ENCODE data around the gene PGD.

PGD gene

DNA sequence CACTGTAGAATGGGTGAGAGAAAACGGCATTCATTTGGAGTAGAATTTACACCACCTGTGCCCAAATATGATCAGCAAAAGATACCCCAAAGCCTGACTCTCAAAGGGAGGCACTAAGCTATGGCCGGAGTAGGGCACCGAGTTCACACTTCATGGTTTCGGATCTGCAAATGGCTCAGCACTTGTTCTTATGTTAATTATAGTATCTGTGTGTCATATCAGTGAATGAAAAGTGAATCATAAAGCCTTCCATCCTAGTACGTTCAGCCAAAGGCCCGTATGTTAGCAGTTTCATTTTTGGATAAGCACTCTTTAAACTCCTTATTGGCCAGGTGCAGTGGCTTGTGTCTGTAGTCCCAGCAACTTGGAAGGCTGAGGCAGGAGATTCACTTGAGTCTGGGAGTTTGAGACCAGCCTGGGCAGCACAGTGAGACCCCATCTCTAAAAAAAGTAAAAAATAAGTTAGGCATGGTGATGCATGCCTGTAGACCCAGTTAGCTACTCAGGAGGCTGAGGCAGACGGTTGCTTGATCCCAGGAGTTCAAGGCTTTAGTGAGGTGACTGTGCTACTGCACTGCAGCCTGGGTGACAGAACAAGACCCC is 46.0 kb downstream of the PGD start:
- Histone ChIP-seq H3K4me3 (ENCODE audit: low read length) (no peak overlapping the region), H3K4me1 (ENCODE audit: low read length) (peaks cover 4% of the 10 kb centered on the region)

DNA sequence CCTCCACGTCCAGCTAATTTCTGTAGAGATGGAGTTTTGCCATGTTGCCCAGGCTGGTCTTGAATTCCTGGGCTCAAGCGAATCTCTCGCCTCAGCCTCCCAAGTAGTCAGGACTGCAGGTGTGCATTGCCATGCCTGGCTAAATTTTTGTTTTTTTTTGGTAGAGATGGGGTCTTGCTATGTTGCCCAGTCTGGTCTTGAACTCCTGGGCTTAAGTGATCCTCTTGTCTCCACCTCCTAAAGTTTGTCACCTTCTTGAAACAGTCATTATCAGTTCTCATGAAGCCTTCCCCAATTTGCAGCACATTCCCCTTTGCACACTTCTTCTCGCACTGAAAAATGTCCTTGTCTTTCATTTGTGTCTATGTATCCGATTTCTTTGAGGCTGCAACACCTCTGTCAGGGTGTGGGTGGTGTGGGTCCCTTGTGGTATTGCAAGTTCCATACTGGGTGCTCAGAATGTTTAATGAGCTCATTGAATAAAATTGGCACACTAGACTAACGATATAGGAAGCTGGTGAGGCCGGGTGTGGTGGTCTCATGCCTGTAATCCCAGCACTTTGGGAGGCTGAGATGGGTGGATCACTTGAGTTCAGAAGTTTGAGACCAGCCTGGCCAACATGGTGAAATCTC is 48.0 kb downstream of the PGD start:
- no peak for TF ChIP-seq EZH2phosphoT487 (IDR thresholded peaks at IDR 0.05; ENCODE audit: low read depth)
- TF ChIP-seq, protein P1, sequence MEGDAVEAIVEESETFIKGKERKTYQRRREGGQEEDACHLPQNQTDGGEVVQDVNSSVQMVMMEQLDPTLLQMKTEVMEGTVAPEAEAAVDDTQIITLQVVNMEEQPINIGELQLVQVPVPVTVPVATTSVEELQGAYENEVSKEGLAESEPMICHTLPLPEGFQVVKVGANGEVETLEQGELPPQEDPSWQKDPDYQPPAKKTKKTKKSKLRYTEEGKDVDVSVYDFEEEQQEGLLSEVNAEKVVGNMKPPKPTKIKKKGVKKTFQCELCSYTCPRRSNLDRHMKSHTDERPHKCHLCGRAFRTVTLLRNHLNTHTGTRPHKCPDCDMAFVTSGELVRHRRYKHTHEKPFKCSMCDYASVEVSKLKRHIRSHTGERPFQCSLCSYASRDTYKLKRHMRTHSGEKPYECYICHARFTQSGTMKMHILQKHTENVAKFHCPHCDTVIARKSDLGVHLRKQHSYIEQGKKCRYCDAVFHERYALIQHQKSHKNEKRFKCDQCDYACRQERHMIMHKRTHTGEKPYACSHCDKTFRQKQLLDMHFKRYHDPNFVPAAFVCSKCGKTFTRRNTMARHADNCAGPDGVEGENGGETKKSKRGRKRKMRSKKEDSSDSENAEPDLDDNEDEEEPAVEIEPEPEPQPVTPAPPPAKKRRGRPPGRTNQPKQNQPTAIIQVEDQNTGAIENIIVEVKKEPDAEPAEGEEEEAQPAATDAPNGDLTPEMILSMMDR (IDR thresholded peaks at IDR 0.05; ENCODE audit: low read depth, low read length): no peak
- Histone ChIP-seq H3K79me2 (ENCODE audit: low read length) (no peaks in the 10 kb centered on the region), H3K4me2 (ENCODE audit: low read length) (no peak overlapping the region), H3K9ac (ENCODE audit: low read length) (no peak overlapping the region), H3K36me3 (replicated peaks; ENCODE audit: low read depth, low read length) (no peaks in the 10 kb centered on the region), H3K9me3 (ENCODE audit: insufficient read depth, low read length) (no peaks in the 10 kb centered on the region), H3K4me1 (ENCODE audit: low read length) (peaks cover 4% of the 10 kb centered on the region), H2AFZ (ENCODE audit: low read depth, low read length) (no peak overlapping the region), H3K4me3 (ENCODE audit: low read length) (no peak overlapping the region), H4K20me1 (ENCODE audit: insufficient read depth, low read length) (no peaks in the 10 kb centered on the region), H3K27me3 (ENCODE audit: low read depth, low read length) (no peaks in the 10 kb centered on the region), H3K27ac (ENCODE audit: low read length) (no peak overlapping the region)

More for the DNA sequence above, 46.0 kb downstream of the PGD start:
- H3K36me3 ChIP-seq (replicated peaks; ENCODE audit: low read depth, low read length): no peaks in the 10 kb centered on the region
- no peaks in the 10 kb centered on the region for H4K20me1 ChIP-seq (ENCODE audit: insufficient read depth, low read length)
- TF ChIP-seq, protein P1 (IDR thresholded peaks at IDR 0.05; ENCODE audit: low read depth, low read length): no peak
- no peak for TF ChIP-seq EZH2phosphoT487 (IDR thresholded peaks at IDR 0.05; ENCODE audit: low read depth)
- H3K27ac ChIP-seq (ENCODE audit: low read length): no peak overlapping the region
- no peaks in the 10 kb centered on the region for H3K79me2 ChIP-seq (ENCODE audit: low read length)
- H3K9me3 ChIP-seq (ENCODE audit: insufficient read depth, low read length): no peaks in the 10 kb centered on the region
- no peaks in the 10 kb centered on the region for H3K27me3 ChIP-seq (ENCODE audit: low read depth, low read length)
- H3K9ac ChIP-seq (ENCODE audit: low read length): no peak overlapping the region
- no peak overlapping the region for H3K4me2 ChIP-seq (ENCODE audit: low read length)
- no peak overlapping the region for H2AFZ ChIP-seq (ENCODE audit: low read depth, low read length)

DNA sequence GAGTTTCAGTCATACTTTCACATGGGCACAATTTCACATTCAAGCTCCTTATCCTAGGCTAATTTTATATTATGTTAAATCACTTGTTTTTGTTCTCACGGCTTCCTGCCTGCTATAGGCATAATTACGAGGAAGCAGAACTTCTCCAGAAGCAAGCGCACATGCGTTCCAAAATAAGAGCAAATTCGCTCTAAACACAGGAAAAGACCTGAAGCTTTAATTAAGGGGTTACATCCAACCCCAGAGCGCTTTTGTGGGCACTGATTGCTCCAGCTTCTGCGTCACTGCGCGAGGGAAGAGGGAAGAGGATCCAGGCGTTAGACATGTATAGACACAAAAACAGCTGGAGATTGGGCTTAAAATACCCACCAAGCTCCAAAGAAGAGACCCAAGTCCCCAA is 50.9 kb downstream of the PGD start, which contains the start of gene CORT:
Gene CORT (plus strand): TSS at position 281 of the 400 bp plus-strand sequence. CDS start 193 bp downstream, outside the sequence.
- H2AFZ ChIP-seq (ENCODE audit: low read depth, low read length): no peak within 1 kb of the TSS
- no peak within 1 kb of the TSS for H3K9ac ChIP-seq (ENCODE audit: low read length)
- 0 out of 2 replicates have a peak, but pooled peaks cover under 1% of the 10 kb centered on the region for H3K4me1 ChIP-seq (ENCODE audit: low read length)
- H3K4me3 ChIP-seq (ENCODE audit: low read length): no peak within 1 kb of the TSS
- no peaks in the 10 kb centered on the region for H3K36me3 ChIP-seq (replicated peaks; ENCODE audit: low read depth, low read length)
- no peaks in the 10 kb centered on the region for H3K27me3 ChIP-seq (ENCODE audit: low read depth, low read length)
- H4K20me1 ChIP-seq (ENCODE audit: insufficient read depth, low read length): no peaks in the 10 kb centered on the region
- no peaks in the 10 kb centered on the region for H3K79me2 ChIP-seq (ENCODE audit: low read length)
- no peak for TF ChIP-seq EZH2phosphoT487 (IDR thresholded peaks at IDR 0.05; ENCODE audit: low read depth)
- TF ChIP-seq, protein P1 (IDR thresholded peaks at IDR 0.05; ENCODE audit: low read depth, low read length): no peak
- no peaks in the 10 kb centered on the region for H3K9me3 ChIP-seq (ENCODE audit: insufficient read depth, low read length)
- H3K27ac ChIP-seq (ENCODE audit: low read length): no peak within 1 kb of the TSS
- no peak within 1 kb of the TSS for H3K4me2 ChIP-seq (ENCODE audit: low read length)

DNA sequence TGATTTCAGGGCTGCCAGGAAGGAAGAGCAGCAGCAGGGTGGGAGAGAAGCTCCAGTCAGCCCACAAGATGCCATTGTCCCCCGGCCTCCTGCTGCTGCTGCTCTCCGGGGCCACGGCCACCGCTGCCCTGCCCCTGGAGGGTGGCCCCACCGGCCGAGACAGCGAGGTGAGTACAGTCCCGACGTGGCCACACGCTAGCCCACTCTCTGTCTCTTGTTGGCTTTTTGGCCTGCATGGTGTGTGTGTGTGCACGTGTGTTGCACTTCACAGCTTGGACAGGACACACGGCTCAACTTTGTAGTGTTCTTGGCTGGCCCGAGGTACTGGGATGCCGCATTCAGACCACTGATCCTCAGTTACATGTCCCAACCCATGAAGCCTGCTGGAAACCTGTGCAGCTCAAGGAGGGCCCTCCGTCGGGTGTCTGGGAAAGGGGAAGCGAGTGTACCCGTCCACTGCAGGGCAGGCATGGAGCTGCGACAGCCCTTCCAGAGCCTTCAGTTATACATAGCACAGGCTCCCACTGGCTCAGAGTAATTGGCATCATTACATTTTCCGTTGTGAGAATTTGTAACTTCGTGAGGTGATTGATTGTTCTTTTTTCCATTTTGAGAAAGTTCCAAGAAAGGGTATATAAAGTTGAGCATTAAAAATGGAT is 51.4 kb downstream of the PGD start:
- H3K9me3 ChIP-seq (ENCODE audit: insufficient read depth, low read length): no peaks in the 10 kb centered on the region
- no peak overlapping the region for H3K27ac ChIP-seq (ENCODE audit: low read length)
- no peaks in the 10 kb centered on the region for H3K27me3 ChIP-seq (ENCODE audit: low read depth, low read length)
- H2AFZ ChIP-seq (ENCODE audit: low read depth, low read length): no peak overlapping the region
- TF ChIP-seq, protein P1 (IDR thresholded peaks at IDR 0.05; ENCODE audit: low read depth, low read length): no peak
- no peak for TF ChIP-seq EZH2phosphoT487 (IDR thresholded peaks at IDR 0.05; ENCODE audit: low read depth)
- no peak overlapping the region for H3K9ac ChIP-seq (ENCODE audit: low read length)
- no peaks in the 10 kb centered on the region for H3K79me2 ChIP-seq (ENCODE audit: low read length)
- no peaks in the 10 kb centered on the region for H3K36me3 ChIP-seq (replicated peaks; ENCODE audit: low read depth, low read length)
- H3K4me2 ChIP-seq (ENCODE audit: low read length): no peak overlapping the region
- no peaks in the 10 kb centered on the region for H4K20me1 ChIP-seq (ENCODE audit: insufficient read depth, low read length)
- no peak overlapping the region for H3K4me3 ChIP-seq (ENCODE audit: low read length)
- H3K4me1 ChIP-seq (ENCODE audit: low read length): no peaks in the 10 kb centered on the region

Measured in OCI-LY3 (cell line).